SK-N-SH treated with all-trans-retinoic acid at 6 μM for 48 hours (cell line): ENCODE data around the gene SLC34A1.
"Not testable (repeated sequence)": the region's sequence is repeated elsewhere in the genome, so short reads cannot be mapped to it uniquely, and the experiment has no call there.

Experiments
- ARNTL ChIP-seq: fragments of 450-650 bp; formaldehyde crosslinking; IDR thresholded peaks from 2 replicates; pipeline ENCODE4 v1.5.0; 2020; ENCODE audit warnings: low read depth, mild to moderate bottlenecking, moderate library complexity, borderline replicate concordance
- POU6F1 ChIP-seq: fragments of 250-450 bp; sonication (Bioruptor Pico); IDR thresholded peaks from 2 replicates; pipeline ENCODE4 v1.8.0; 2021; ENCODE audit warnings: low read depth, mild to moderate bottlenecking, moderate library complexity, borderline replicate concordance
- ZFP3 ChIP-seq: fragments of 250-450 bp; sonication (Bioruptor Pico); IDR thresholded peaks from 2 replicates; pipeline ENCODE4 v1.5.0; 2020; ENCODE audit warnings: mild to moderate bottlenecking, moderate library complexity
- ZFP30 ChIP-seq: fragments of 450-650 bp; formaldehyde crosslinking; IDR thresholded peaks from 2 replicates; pipeline ENCODE4 v1.5.0; 2022; ENCODE audit warnings: mild to moderate bottlenecking, moderate library complexity
- TF ChIP-seq, protein P1 (sequence below): fragments of 250-450 bp; sonication (Bioruptor Pico); IDR thresholded peaks from 2 replicates; pipeline ENCODE4 v1.5.1; 2020; ENCODE audit warnings: low read depth, mild to moderate bottlenecking, moderate library complexity

- TF ChIP-seq ARNTL, ZFP30, ZFP3, POU6F1 (CRISPR knock-in tag): not testable (repeated sequence)
- TF ChIP-seq, protein P1, sequence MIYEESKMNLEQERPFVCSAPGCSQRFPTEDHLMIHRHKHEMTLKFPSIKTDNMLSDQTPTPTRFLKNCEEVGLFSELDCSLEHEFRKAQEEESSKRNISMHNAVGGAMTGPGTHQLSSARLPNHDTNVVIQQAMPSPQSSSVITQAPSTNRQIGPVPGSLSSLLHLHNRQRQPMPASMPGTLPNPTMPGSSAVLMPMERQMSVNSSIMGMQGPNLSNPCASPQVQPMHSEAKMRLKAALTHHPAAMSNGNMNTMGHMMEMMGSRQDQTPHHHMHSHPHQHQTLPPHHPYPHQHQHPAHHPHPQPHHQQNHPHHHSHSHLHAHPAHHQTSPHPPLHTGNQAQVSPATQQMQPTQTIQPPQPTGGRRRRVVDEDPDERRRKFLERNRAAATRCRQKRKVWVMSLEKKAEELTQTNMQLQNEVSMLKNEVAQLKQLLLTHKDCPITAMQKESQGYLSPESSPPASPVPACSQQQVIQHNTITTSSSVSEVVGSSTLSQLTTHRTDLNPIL (CRISPR knock-in tag), result not testable (repeated sequence)
These were observed 41.2 kb upstream of the SLC34A1 start for GRCh38 chr5:177343000-177343399.
